GM18909 (cell line): Measurements from ENCODE around the gene MAP4K5.

Experiments
- ATAC-seq: cut with Tn5 transposase; IDR thresholded peaks from one replicate; pipeline ENCODE4 v1.9.1; 2021; ENCODE audit warnings: mild to moderate bottlenecking; ENCODE audit not compliant: unreplicated experiment, poor library complexity

MAP4K5 gene

GRCh38 chr14:50377550-50378085 lies 154.8 kb downstream of the MAP4K5 start:
- no peak for ATAC-seq

- no peak for ATAC-seq
Observed at GRCh38 chr14:50375760-50376159, 156.6 kb downstream of the MAP4K5 start.

- ATAC-seq, result no peak
Observed at GRCh38 chr14:50373959-50374358, 158.4 kb downstream of the MAP4K5 start.

GRCh38 chr14:50371546-50371945 lies 160.8 kb downstream of the MAP4K5 start:
- no peak for ATAC-seq
